Hepatocyte (in vitro differentiated cells): Measurements from ENCODE around the gene GIPC2. TPM values are rescaled to one million over a fixed set of nuclear protein-coding genes. Genes with fewer than 3 reads are reported as not detected.

Source experiments
- DNase-seq: peaks from one replicate; pipeline ENCODE4 v3.0.0-alpha.2; 2016; ENCODE audit warnings: low spot score
- H2AFZ ChIP-seq: fragments of 200-600 bp; sonication (generic); 2 replicates; pipeline ENCODE4 v1.6.0; 2016; ENCODE audit warnings: antibody characterized with exemption, mild to moderate bottlenecking
- H3K27ac ChIP-seq: fragments of 200-600 bp; sonication (generic); 2 replicates; pipeline ENCODE4 v1.5.1; 2016; ENCODE audit warnings: mild to moderate bottlenecking
- H3K27me3 ChIP-seq: fragments of 200-600 bp; sonication (generic); 2 replicates; pipeline ENCODE4 v1.6.1; 2016
- H3K36me3 ChIP-seq: fragments of 200-600 bp; sonication (generic); replicated peaks from 2 replicates; pipeline ENCODE4 v1.5.1; 2016; ENCODE audit warnings: low read depth; ENCODE audit not compliant: insufficient read depth
- H3K4me1 ChIP-seq: fragments of 200-600 bp; sonication (generic); 2 replicates; pipeline ENCODE4 v1.5.1; 2016; ENCODE audit warnings: mild to moderate bottlenecking, moderate library complexity; ENCODE audit not compliant: insufficient read depth
- H3K4me2 ChIP-seq: fragments of 200-600 bp; sonication (generic); 2 replicates; pipeline ENCODE4 v1.6.0; 2016
- H3K4me3 ChIP-seq: fragments of 200-600 bp; sonication (generic); 2 replicates; pipeline ENCODE4 v1.5.1; 2016; ENCODE audit warnings: mild to moderate bottlenecking
- H3K79me2 ChIP-seq: fragments of 200-600 bp; sonication (generic); 2 replicates; pipeline ENCODE4 v1.6.0; 2017; ENCODE audit warnings: mild to moderate bottlenecking
- H3K9me2 ChIP-seq: fragments of 200-600 bp; sonication (generic); replicated peaks from 2 replicates; pipeline ENCODE4 v1.6.0; 2017; ENCODE audit warnings: mild to moderate bottlenecking; ENCODE audit not compliant: insufficient read depth
- H3K9me3 ChIP-seq: fragments of 200-600 bp; sonication (generic); 2 replicates; pipeline ENCODE4 v1.5.1; 2016; ENCODE audit warnings: low read depth, mild to moderate bottlenecking
- H4K20me1 ChIP-seq: fragments of 200-600 bp; sonication (generic); 2 replicates; pipeline ENCODE4 v1.6.0; 2016; ENCODE audit warnings: mild to moderate bottlenecking; ENCODE audit not compliant: insufficient read depth, poor library complexity, severe bottlenecking
- CTCF ChIP-seq: fragments of 200-600 bp; sonication (generic); IDR thresholded peaks from 2 replicates; pipeline ENCODE4 v1.5.1; 2016; ENCODE audit warnings: antibody characterized with exemption, mild to moderate bottlenecking; ENCODE audit not compliant: poor library complexity
- EZH2 ChIP-seq: fragments of 200-600 bp; sonication (generic); IDR thresholded peaks from 2 replicates; pipeline ENCODE4 v1.6.1; 2016; ENCODE audit warnings: antibody characterized with exemption, mild to moderate bottlenecking, borderline replicate concordance
- EZH2phosphoT487 ChIP-seq: fragments of 200-600 bp; sonication (generic); IDR thresholded peaks from one replicate; pipeline ENCODE4 v1.6.1; 2018; ENCODE audit warnings: antibody characterized with exemption, mild to moderate bottlenecking, low read depth, moderate library complexity; ENCODE audit not compliant: unreplicated experiment, severe bottlenecking
- WGBS: methylation state at CpG from one replicate; pipeline ENCODE4 v1.1.6; 2016; ENCODE audit warnings: low lambda C conversion rate; ENCODE audit errors: missing lambda C conversion rate; 5-methylcytosine and 5-hydroxymethylcytosine counted together
- polyA plus RNA-seq: library from polyadenylated mRNA; unstranded; fragments of >200 nt; fragmentation: Nextera tagmentation; extraction: Ambion mirVana; gene quantifications from 2 replicates; pipeline ENCODE4 v1.2.1, GENCODE V29; 2016
- total RNA-seq: library from RNA; depleted of rRNA; stranded (reverse); fragments of >200 nt; gene quantifications from 2 replicates; pipeline ENCODE4 v1.2.3, GENCODE V29; 2014

Gene GIPC2
- total and polyA plus RNA-seq, 2 experiments from 2014 or later, result 16.9 to 24.0 TPM

- no peak overlapping the region for H3K4me3 ChIP-seq
- no peaks in the 10 kb centered on the region for H3K4me1 ChIP-seq
- H2AFZ ChIP-seq, result no peak overlapping the region
- no peak for DNase-seq
- H3K9me3 ChIP-seq, result no peaks in the 10 kb centered on the region
- H3K9me2 ChIP-seq, result no peaks in the 10 kb centered on the region
- no peak for TF ChIP-seq EZH2phosphoT487
- TF ChIP-seq EZH2, result no peak
- TF ChIP-seq CTCF, result no peak
- no peaks in the 10 kb centered on the region for H3K27me3 ChIP-seq
- peaks cover 8% of the 10 kb centered on the region for H3K79me2 ChIP-seq
- H4K20me1 ChIP-seq, result no peaks in the 10 kb centered on the region
- no peak overlapping the region for H3K27ac ChIP-seq
- no peaks in the 10 kb centered on the region for H3K36me3 ChIP-seq
- 95% methylated on average over 1 of the region's 1 CpG for WGBS
- H3K4me2 ChIP-seq, result no peak overlapping the region
These were observed 26.4 kb downstream of the GIPC2 start for GRCh38 chr1:78072216-78072615.

GRCh38 chr1:78073441-78073840, 27.7 kb downstream of the GIPC2 start:
- no peaks in the 10 kb centered on the region for H3K36me3 ChIP-seq
- 68% methylated on average over 1 of the region's 1 CpG for WGBS
- H3K27ac ChIP-seq, result no peak overlapping the region
- no peak overlapping the region for H2AFZ ChIP-seq
- no peak for DNase-seq
- H3K4me2 ChIP-seq, result no peak overlapping the region
- H3K9me3 ChIP-seq, result no peaks in the 10 kb centered on the region
- H3K79me2 ChIP-seq, result peaks cover 8% of the 10 kb centered on the region
- no peak overlapping the region for H3K4me3 ChIP-seq
- no peaks in the 10 kb centered on the region for H3K9me2 ChIP-seq
- H4K20me1 ChIP-seq, result no peaks in the 10 kb centered on the region
- H3K27me3 ChIP-seq, result no peaks in the 10 kb centered on the region
- H3K4me1 ChIP-seq, result no peaks in the 10 kb centered on the region
- TF ChIP-seq EZH2phosphoT487, result no peak
- TF ChIP-seq CTCF, result no peak
- TF ChIP-seq EZH2, result no peak

GRCh38 chr1:78075621-78076020, 29.9 kb downstream of the GIPC2 start:
- Histone ChIP-seq H3K36me3 (no peaks in the 10 kb centered on the region), H3K9me3 (no peaks in the 10 kb centered on the region), H3K27ac (no peak overlapping the region), H3K9me2 (no peaks in the 10 kb centered on the region), H3K27me3 (no peaks in the 10 kb centered on the region), H3K79me2 (peaks cover 8% of the 10 kb centered on the region), H2AFZ (no peak overlapping the region), H3K4me3 (no peak overlapping the region), H3K4me2 (no peak overlapping the region), H4K20me1 (no peaks in the 10 kb centered on the region), H3K4me1 (no peaks in the 10 kb centered on the region)
- WGBS, result 76% methylated on average over 3 of the region's 3 CpGs
- DNase-seq, result no peak
- TF ChIP-seq EZH2 (no peak), CTCF (no peak), EZH2phosphoT487 (no peak)

- Histone ChIP-seq H3K9me2 (no peaks in the 10 kb centered on the region), H2AFZ (no peak overlapping the region), H3K27me3 (no peaks in the 10 kb centered on the region), H3K4me1 (no peaks in the 10 kb centered on the region), H3K4me2 (no peak overlapping the region), H3K4me3 (no peak overlapping the region), H3K79me2 (peaks cover 2% of the 10 kb centered on the region), H3K27ac (no peak overlapping the region), H3K9me3 (no peaks in the 10 kb centered on the region), H3K36me3 (no peaks in the 10 kb centered on the region), H4K20me1 (no peaks in the 10 kb centered on the region)
- TF ChIP-seq CTCF, result no peak
- no peak for TF ChIP-seq EZH2
- no peak for TF ChIP-seq EZH2phosphoT487
- no peak for DNase-seq
- WGBS, result 74% methylated on average over 3 of the region's 3 CpGs
These were observed 32.6 kb downstream of the GIPC2 start for GRCh38 chr1:78078358-78078757.
